ENCODE measurements around the gene NRG2. TPM values are rescaled to one million over a fixed set of nuclear protein-coding genes. Genes with fewer than 3 reads are reported as not detected.

NRG2 gene
- total and polyA plus RNA-seq, 2 of the 8 experiments (the other 6 are each of a cell fraction or from before 2014, with no cell fraction given), result 0.27 to 0.54 TPM

DNA sequence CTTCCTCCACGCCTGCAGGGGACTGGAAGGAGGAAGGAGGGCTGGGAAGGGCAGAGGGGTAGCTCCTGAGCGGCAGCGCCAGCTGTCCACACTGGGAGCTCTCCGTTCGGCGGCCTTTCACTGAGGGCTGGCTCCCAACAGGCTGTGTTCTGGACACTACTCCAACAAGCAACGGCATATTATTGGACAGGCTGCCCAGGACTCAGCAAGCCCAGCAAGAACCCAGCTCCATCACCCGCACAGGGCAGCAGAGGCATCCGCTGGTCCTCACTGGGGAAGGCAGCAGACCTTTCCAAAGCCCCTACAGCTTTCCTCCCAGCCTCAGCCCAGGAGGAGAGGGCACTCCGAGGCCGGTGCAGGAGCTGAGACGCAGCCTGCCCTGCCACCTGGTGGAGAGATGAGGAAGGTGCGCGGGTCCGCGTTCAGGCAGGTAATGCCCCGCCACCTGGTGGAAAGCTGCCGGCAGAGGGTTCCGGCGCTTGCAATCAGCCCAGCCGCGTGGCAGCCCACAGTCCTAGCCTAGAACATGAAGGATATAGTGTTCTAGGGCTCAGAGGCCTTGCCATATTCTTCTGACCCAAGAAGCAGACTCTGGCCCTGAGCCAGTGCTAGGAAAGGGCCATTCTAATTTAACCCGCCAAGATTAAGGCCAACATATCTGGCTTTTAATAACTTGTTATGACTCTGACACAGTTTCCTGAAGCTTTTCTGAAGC is 74.4 kb downstream of the NRG2 start (continued):
- TF ChIP-seq RNF2 (IDR thresholded peaks at IDR 0.05; ENCODE audit: borderline replicate concordance, low read depth, low read length, missing control alignments, poor library complexity, severe bottlenecking) (no peak), NANOG (IDR thresholded peaks at IDR 0.05; ENCODE audit: insufficient read depth, low read depth, low read length, poor library complexity, severe bottlenecking) (no peak), RAD21 (IDR thresholded peaks at IDR 0.05 in 1 of 2, conservative IDR thresholded peaks at IDR 0.05 in 1 of 2; ENCODE audit: low read depth in 2 of 2, low read length in 2 of 2) (peak; percentile 99 to 100), PHF8 (conservative IDR thresholded peaks at IDR 0.05; ENCODE audit: low read depth, low read length) (no peak), GABPA (IDR thresholded peaks at IDR 0.05; ENCODE audit: borderline replicate concordance, insufficient read depth, low read length) (no peak), EP300 (IDR thresholded peaks at IDR 0.05; ENCODE audit: borderline replicate concordance in 1 of 2, low read depth in 2 of 2, low read length in 2 of 2) (peak in 1 of 2 experiments; percentile 55; a peak in 1 of 3 replicates), CBX5 (IDR thresholded peaks at IDR 0.05; ENCODE audit: low read depth, low read length) (no peak), TAF1 (IDR thresholded peaks at IDR 0.05; ENCODE audit: low read depth, low read length) (no peak), SRF (IDR thresholded peaks at IDR 0.05; ENCODE audit: low read depth, low read length) (no peak), TBP (IDR thresholded peaks at IDR 0.05; ENCODE audit: low read depth, low read length) (peak; percentile 58; the same call in 1 of the 2 replicates), SP4 (IDR thresholded peaks at IDR 0.05; ENCODE audit: low read length) (no peak), EGR1 (IDR thresholded peaks at IDR 0.05; ENCODE audit: borderline replicate concordance, low read depth, low read length) (no peak), CTBP2 (IDR thresholded peaks at IDR 0.05; ENCODE audit: borderline replicate concordance, insufficient read depth, insufficient read length, low read length) (no peak), GTF2F1 (IDR thresholded peaks at IDR 0.05; ENCODE audit: borderline replicate concordance, low read depth, low read length) (no peak), KDM5A (IDR thresholded peaks at IDR 0.05; ENCODE audit: low read length) (no peak), CEBPB (IDR thresholded peaks at IDR 0.05; ENCODE audit: low read depth, low read length) (peak; percentile 44), CHD2 (IDR thresholded peaks at IDR 0.05; ENCODE audit: low read length) (peak; percentile 59; the same call in 1 of the 2 replicates), JUN (IDR thresholded peaks at IDR 0.05; ENCODE audit: low read depth, low read length) (no peak), JUND (IDR thresholded peaks at IDR 0.05; ENCODE audit: low read length) (peak; percentile 70)
- TF ChIP-seq, protein P1, sequence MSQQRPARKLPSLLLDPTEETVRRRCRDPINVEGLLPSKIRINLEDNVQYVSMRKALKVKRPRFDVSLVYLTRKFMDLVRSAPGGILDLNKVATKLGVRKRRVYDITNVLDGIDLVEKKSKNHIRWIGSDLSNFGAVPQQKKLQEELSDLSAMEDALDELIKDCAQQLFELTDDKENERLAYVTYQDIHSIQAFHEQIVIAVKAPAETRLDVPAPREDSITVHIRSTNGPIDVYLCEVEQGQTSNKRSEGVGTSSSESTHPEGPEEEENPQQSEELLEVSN (IDR thresholded peaks at IDR 0.05), result 0 out of 2 replicates have a peak, but pooled peaks have one; percentile 48
- TF ChIP-seq, protein P2, sequence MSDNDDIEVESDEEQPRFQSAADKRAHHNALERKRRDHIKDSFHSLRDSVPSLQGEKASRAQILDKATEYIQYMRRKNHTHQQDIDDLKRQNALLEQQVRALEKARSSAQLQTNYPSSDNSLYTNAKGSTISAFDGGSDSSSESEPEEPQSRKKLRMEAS (IDR thresholded peaks at IDR 0.05), result peak; percentile 83
- TF ChIP-seq, protein P3, sequence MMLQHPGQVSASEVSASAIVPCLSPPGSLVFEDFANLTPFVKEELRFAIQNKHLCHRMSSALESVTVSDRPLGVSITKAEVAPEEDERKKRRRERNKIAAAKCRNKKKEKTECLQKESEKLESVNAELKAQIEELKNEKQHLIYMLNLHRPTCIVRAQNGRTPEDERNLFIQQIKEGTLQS (IDR thresholded peaks at IDR 0.05; ENCODE audit: insufficient read depth, low read depth, low read length), result peak; percentile 57; the same call in 1 of the 2 replicates

All from H1 (cell line).